NCI-H1092 treated with DMSO at 0.1 percent for 48 hours (cell line): ENCODE measurements around the gene EXOC6B.

Experiments used
- DNase-seq: peaks from one replicate; lab custom pipeline; 2025; lab: John Stamatoyannopoulos, UW

Gene EXOC6B

DNA sequence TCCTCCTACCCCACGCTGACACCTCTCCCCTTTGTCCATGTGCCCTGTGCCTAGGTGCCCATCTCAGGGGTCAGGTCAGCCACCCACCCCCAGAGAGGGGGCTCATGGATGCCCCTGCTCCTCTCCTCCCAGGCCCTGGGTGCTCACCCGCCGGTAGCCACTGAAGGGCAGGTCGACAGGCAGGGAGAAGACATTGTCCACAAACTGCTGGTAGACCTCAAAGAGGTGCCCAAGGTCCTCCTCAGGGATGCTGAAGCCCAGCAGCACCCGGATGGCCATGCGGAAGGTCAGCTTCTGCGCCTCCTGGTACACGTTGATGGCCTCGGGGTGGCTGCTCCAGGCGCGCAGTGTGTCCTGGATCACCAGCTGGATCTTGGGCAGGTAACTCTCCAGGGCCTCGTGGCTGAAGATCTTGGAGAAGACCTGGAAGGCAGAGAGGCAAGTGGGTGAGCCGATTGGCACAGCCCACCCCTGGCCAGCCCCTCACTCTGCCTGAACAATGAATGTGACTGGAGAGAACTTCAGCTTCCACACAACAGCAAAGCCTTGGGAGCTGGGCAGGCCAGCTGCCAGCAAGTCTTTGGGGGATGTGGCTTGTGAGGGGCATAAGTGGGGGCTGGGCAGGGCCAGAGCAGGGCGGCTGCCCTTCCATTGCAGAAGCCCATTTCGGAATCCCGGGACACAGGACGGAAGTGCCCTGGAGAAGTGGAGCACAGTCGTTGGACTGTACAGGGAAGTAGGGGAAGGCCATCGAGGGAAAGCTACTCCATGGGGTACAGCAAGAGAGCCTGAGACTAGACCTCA lies 690.6 kb downstream of the EXOC6B start:
- DNase-seq, result no peak

DNA sequence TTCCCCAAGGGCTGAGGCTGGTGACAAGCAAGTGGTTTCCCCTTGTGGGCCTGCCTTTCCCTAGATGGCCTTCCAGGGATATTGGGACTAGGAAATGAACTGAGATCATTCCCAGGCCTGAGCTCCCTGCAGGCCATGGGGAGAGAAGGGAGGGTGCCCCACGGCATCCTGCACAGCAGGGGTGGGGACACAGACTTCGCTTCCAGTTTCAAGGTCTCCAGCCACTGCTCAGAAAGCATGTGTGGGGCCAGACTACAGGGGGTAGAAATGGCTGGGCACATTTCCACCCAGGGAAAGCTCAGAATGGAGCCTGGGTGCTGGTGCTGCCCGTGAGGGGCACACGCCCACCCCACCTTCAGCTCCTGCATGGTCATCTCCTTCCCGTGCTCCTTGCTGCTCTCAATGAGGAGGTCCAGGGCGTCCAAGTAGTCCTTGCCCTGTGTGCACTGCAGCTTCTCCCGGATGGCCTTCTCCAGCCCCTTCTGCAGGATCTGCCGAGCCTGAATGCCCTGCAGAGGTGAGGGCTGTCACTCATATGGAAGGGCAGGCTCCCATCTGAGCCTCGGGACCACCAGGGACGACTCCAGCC lies 691.3 kb downstream of the EXOC6B start:
- DNase-seq, result no peak

GRCh38 chr2:72133721-72134407 lies 692.0 kb downstream of the EXOC6B start:
- DNase-seq, result no peak

- no peak for DNase-seq
Measured at GRCh38 chr2:72132981-72133720, 692.7 kb downstream of the EXOC6B start.

DNA sequence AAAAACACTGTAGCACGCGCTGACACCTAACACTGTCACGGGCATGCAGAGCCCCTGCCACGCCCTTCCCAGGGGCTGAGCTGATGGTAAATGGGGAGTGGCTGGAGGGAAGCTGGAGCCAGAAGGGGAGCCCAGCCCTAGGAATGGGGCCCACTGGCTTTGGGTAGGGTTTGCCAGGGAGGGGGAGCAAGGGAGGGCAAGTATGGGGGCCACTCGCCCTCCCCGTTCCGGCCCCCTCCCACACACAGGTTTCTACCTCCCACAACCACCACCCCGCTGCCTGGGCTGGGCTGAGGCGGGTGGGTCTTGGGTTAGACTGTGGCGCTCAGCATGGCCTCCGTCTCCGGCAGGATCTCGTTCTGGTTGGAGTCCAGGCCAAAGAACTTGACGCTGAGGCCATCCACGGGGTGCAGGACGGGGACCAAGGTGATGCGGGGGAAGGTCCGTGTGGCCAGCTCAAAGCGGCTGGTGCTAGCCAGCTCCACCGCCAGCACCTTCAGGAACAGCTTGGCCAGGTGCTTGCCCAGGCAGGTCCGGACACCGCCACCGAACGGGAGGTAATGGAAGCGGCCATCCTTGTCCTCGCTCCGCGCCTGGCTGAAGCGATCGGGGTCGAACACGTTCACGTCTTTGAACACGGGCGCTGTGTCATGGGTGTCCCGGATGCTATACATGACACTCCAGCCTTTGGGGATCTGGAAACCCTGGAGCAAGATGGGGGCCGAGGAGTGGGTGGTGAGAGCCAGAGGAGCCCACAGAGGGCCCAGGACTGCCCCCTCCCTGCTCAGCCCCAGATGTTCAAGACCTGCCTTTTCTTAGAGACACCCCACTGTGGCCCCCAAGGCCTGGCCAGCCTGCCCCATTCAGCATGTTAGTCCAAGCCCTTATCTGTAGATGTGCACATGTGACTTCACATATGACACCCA lies 693.7 kb downstream of the EXOC6B start:
- no peak for DNase-seq

DNA sequence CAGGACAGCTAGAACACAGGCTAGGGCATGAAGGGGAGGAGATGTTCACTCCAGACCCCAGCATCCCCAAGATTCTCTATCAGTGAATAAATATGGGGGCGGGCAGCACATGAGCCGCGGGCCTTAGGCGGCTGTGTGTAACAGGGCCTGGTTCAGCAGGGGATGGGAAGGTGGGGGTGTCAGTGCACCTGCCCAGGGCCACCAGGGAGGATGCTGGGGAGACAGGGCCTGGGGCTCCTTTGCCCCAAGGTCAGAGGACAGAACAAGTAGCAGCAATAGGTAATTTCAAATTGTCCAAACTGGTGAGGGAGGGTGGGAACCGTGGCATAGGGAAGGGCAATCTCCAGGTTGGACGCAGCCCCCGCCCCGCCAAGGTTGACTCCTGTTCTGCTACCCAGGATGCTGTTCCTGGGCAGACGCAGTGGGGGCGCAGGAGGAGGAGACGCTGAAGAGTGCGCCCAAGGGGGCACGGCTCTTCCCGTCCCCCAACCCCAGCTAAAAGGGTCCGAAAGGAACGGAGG lies 694.4 kb downstream of the EXOC6B start:
- DNase-seq, result no peak

DNA sequence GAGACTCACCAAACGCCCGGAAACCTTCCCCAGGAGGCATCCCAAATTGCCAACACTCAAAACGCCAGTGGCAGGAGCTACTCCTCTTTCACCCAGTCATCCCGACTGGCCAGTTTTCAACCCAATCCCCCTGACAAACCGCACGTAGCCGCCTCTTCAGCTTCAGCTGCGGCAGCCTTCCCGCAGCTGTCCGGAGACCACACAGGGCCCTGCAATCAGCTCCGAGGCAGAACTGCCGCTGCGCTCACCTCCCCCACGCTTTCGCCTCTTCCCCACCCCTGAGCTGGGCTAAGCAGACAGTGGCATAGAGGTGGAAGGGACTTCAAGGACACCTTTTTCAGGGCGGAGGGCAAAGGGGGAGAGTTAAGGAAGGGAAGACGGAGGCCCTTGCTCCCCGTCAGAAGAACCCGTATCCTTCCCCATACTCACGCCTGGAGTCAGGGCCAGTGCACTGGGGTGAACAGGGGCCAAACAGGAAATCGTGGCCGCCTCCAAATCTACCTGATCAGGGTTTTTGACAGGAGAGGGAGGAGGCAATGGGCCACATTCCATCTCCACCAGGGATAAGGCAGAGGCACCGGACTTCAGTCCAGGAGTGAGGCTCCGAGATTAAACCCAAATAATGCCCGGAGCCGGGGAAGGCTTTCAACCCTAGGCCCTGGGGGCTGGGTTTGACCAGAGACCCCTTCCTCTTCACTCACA lies 695.0 kb downstream of the EXOC6B start:
- no peak for DNase-seq

- no peak for DNase-seq
Measured at GRCh38 chr2:72129681-72130340, 696.0 kb downstream of the EXOC6B start.

GRCh38 chr2:72128843-72129227 lies 697.0 kb downstream of the EXOC6B start:
- no peak for DNase-seq

DNA sequence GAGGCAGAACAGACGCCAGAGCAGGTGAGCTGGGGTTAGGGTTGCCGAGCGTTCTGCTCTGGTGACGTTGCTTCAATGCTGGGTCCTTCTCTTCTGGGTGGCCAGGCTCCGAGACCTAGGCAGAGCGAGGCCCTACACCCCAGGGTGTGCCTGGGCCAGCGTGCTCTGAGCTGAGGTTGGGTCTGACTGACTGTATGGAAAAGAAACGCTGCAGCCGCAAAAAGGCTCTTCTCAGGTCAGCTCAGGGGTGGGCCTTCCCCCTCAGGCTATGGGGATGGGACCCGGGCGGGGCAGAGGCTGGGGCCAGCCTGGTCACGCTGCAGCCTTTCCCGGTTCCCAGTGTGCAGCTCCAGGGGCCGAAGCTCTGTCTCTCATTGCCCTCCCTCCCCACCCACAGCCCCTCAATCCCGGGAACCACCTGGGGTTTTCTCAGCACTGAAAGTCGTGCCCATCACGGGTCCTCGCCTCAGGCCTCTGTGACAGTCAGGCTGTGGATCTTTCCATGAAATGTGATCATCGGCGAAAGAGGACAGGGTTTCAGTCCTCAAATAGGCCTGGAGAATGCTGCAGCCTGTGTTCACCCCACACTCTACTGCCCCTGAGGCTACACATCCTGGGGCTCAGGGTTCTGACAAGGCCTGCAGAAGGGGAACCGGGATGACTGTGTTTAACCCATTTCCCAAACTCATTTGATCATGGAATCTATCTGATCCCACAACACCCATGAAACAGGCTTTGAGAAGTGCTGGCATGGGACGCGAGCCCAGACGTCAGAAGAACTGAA lies 697.6 kb downstream of the EXOC6B start:
- no peak for DNase-seq

- DNase-seq, result no peak
Measured at GRCh38 chr2:72127401-72128058, 698.3 kb downstream of the EXOC6B start.

- no peak for DNase-seq
Measured at GRCh38 chr2:72126186-72127100, 699.4 kb downstream of the EXOC6B start.
